ENCODE measurements around the gene MYRF.

- TF ChIP-seq, protein P1, sequence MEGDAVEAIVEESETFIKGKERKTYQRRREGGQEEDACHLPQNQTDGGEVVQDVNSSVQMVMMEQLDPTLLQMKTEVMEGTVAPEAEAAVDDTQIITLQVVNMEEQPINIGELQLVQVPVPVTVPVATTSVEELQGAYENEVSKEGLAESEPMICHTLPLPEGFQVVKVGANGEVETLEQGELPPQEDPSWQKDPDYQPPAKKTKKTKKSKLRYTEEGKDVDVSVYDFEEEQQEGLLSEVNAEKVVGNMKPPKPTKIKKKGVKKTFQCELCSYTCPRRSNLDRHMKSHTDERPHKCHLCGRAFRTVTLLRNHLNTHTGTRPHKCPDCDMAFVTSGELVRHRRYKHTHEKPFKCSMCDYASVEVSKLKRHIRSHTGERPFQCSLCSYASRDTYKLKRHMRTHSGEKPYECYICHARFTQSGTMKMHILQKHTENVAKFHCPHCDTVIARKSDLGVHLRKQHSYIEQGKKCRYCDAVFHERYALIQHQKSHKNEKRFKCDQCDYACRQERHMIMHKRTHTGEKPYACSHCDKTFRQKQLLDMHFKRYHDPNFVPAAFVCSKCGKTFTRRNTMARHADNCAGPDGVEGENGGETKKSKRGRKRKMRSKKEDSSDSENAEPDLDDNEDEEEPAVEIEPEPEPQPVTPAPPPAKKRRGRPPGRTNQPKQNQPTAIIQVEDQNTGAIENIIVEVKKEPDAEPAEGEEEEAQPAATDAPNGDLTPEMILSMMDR (IDR thresholded peaks at IDR 0.05) = no peak
- no peak for TF ChIP-seq EZH2phosphoT487 (IDR thresholded peaks at IDR 0.05)
- TF ChIP-seq EZH2 (IDR thresholded peaks at IDR 0.05) = no peak
Measured at GRCh38 chr11:61779666-61780525, 27.5 kb downstream of the MYRF start.

All from neural progenitor cell (in vitro differentiated cells).